Fibroblast of upper back skin (primary cell): ENCODE measurements around the gene SBNO2.
A peak's percentile ranks its signal among the peaks of the same experiment; 100 is the strongest.
"Not testable (repeated sequence)": the region's sequence is repeated elsewhere in the genome, so short reads cannot be mapped to it uniquely, and the experiment has no call there.

Experiments
- DNase-seq: peaks from one replicate; pipeline ENCODE4 v3.0.0-alpha.2; 2013

Gene SBNO2

GRCh38 chr19:1206150-1206863 is 32.2 kb upstream of the SBNO2 start:
- no peak for DNase-seq

GRCh38 chr19:1205114-1206099 is 31.3 kb upstream of the SBNO2 start, which contains the start of gene STK11:
Gene STK11, plus strand, starts transcription at chr19:1205778. Its CDS starts 1,136 bp downstream, at chr19:1206914.
- DNase-seq, result peak; percentile 97

DNA sequence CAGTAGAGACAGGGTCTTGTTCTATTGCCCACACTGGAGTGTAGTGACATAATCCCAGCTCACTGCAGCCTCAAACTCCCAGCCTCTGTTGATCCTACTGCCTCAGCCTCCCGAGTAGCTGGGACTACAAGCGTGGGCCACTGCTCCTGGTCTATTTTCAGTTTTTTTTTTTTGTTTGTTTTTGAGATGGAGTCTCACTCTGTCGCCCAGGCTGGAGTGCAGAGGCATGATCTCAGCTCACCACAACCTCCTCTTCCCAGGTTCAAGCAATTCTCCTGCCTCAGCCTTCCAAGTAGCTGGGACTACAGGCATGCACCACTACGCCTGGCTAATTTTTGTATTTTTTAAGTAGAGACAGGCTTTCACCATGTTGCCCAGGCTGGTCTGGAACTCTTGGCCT is 26.5 kb upstream of the SBNO2 start:
- not testable (repeated sequence) for DNase-seq

DNA sequence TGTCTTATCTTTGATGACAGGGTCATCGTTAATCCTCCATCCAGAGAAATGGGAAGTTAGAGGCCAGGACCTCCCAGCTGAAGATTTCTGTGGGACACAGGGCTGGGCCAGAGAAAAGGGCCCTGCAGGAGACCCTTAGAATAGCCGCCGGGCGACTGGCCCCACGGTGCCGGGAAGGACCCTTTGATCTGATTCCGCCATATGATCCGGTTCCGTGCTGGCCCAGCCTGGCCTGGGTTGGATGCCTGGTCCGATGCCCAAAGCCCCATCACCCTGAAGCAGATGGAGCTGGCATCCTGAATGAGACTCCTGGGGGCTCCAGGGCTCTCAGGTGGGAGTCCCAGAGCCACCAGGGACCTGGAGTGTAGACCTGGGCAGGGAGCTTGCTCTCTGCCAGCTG is 25.5 kb upstream of the SBNO2 start:
- no peak for DNase-seq

GRCh38 chr19:1189419-1189818 is 15.4 kb upstream of the SBNO2 start:
- DNase-seq, result peak; percentile 37

DNA sequence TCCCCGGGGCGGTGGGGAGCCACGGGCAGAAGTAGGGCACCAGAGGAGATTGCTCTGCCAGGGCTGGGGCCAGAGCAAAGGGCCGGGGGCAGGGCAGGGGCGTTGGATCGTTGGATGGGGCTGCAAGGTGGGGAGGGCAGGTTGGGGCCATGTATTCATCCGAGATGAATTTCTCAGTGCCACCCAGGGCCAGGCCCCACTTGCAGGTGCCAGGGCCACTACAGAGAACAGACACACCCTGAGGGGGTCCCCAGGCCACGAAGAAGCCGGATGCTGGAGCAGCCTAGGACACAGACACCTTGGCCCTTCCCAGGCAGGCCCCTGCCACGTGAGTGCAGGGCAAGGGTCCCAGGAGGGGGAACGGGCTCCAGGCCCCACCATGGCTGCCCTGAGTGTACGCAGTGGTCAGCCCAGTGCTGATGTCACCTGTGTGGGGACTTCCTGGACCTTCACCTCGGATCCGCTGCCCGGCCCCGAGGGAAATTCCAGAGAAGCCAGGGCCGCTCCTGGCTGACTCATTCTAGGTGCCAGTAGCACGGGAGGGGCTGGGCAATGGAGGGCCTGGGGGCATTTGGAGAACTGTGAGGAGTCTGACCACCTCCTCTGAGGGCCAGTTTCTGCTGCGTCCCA is 9.6 kb upstream of the SBNO2 start:
- no peak for DNase-seq

- no peak for DNase-seq
These were observed 8.7 kb upstream of the SBNO2 start for GRCh38 chr19:1182727-1183126.

- DNase-seq, result no peak
These were observed 8.0 kb upstream of the SBNO2 start for GRCh38 chr19:1182068-1182467.

- no peak for DNase-seq
These were observed 7.5 kb upstream of the SBNO2 start for GRCh38 chr19:1181606-1182005.

DNA sequence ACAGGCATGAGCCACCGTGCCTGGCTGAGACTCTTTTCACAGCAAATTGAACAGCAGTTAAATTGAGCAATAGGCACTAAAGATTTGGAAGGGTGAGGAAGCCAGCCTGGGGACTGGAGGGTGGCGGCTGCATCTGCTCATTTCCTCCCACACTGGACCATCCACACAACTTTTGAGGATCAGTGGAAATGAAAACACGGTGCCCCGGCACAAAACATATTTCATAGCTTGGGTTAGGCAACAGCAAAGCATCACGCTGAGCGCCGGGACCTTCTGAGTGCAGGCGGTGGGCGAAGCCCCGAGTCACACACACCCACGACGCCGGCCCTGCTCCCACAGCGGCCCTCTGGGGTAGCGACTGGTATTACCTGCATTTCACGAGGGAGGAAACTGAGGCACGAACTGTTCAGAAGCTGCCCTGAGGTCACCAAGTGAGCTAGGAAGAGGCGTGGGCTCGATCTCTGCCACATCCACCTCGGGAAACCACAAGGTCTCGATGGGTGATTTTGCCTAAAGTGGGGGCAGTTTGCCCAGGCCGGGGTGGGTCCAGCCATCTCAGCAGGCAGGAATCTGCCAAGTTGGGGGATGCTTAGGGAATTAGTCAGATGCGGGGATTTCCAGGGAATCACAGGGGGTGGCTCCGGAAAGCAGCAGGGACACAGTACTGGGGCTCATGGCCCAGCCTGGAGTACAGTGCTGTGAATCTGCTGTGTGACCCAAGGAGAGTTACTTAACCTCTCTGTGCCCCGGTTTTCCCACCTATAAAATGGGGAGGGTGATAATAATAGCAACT is 3.5 kb upstream of the SBNO2 start:
- DNase-seq, result peak; percentile 93

- DNase-seq, result no peak
These were observed 766 bp downstream of the SBNO2 start for GRCh38 chr19:1173159-1173844.

GRCh38 chr19:1172353-1173158 is 1.5 kb downstream of the SBNO2 start:
- peak; percentile 53 for DNase-seq

DNA sequence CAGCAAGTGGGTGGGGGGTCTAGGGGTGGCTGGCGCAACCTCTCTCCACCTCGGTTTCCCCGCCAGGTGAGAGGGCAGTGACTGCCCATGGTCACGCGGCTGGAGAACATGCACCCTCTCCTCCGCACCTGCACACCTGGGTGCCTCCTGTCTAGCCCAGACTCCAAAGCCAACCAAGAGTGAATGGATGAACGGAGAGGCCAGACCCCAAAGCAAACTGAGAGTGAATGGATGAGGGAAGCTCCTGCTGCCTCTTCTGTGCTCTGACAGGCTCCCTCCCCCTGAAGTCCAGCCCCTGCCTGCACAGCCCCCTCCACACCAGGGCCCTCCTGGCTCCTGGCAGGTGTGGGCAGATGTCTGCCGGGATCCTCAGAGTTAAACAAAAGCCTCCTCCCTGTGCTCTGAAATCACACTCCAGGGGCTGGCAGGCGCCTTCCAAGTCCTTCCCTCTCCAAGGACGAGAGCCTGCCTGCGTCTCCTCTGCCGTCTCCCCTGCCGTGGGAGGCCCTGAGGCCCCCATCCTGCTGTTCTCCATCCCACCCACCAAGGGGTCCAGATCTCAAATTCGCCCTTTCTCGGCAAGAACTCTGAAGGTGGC is 2.2 kb downstream of the SBNO2 start:
- no peak for DNase-seq

DNA sequence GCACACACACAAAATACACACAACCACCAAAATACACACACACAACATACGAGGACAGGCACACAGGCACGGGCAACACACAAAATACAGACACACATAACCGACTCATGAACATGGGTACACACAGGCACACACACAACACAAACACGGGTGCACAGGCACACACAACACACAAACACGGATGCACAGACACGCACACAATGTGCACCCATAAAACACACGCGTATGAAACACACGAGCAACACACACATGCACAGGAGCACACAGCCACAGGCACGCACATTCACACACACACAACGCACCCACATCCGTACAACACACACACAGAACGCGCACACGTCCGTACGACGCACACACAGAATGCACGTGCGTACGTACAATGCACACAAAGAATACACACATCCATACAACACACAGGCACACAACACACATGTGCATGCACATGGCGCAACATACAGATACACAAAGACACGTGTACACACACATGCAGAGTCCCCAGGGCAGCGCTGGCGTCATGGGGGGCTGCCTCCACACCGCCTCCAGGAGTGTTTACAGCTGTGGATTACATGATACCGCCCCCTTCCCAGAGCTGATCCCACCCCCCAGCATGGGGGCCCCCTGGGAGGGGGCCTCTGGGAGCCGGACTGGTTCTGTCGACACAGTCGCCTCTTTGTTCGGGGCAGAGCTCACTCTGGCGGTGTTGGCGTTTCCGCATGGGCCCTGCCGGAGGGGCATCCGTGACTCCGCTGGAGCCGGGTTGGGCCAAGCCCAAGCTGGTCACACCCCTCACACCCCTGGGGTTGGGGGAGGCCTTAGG is 2.9 kb downstream of the SBNO2 start:
- DNase-seq, result no peak

- DNase-seq, result no peak
These were observed 3.9 kb downstream of the SBNO2 start for GRCh38 chr19:1169921-1170885.

GRCh38 chr19:1169411-1169791 is 4.7 kb downstream of the SBNO2 start:
- DNase-seq, result no peak

DNA sequence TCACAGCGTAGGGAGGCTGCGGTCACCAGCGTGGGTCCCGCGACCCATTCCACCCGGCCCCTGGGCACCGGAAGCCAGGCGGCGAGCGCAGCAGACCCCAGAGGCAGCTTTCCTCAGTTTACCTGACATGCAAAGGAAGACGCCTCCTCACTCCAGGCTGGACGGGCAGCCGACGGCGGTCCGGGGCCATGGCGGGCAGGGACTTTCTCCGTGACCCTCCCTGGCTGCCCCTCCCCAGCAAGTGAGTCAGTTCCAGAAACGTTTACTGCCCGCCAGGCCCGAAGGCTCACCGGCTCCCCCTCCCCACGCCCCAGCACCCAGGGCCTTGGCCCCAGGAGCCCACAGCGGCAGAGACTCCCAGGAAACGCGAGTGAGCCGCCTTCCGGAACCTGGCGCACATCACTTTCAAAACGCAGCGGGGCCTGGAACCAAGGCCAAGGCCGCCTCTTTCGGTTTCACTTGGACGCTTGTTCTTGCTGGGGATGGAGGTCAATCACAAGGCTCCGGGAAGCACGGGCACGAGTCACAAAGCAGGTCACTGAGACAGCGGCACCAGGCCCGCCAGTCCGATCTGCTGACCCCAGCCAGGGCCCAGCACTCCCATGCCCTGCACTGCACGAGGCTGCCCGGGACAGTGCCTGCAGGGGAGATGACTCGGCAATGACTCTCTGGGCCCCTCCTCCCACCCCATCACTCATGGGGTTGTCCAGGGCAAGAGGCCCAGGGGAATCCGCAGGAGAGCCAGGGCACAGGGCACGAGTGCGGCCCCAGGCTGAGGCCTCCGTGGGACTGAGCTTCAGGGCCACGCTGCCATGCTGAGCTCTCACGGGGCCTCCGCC is 5.3 kb downstream of the SBNO2 start:
- no peak for DNase-seq
